Measurements from ENCODE around the gene CLEC2A. TPM values are rescaled to one million over a fixed set of nuclear protein-coding genes. Genes with fewer than 3 reads are reported as not detected.
"Not testable (repeated sequence)": the region's sequence is repeated elsewhere in the genome, so short reads cannot be mapped to it uniquely, and the experiment has no call there.

The CLEC2A gene
- total RNA-seq, result not detected in 2 replicates

- intact Hi-C loops (cut with micrococcal nuclease), result no loop called here
Observed at GRCh38 chr12:9932270-9932669, at the start of gene CLEC2A. TSS of gene CLEC2A (minus strand) at chr12:9932370. CDS start at chr12:9932329, 41 bp downstream.

- intact Hi-C loops (cut with micrococcal nuclease), result no loop called here
Observed at GRCh38 chr12:9980126-9980525, 48.0 kb upstream of the CLEC2A start.

- intact Hi-C loops (cut with micrococcal nuclease), result no loop called here
Observed at GRCh38 chr12:9977916-9978315, 45.7 kb upstream of the CLEC2A start.

- intact Hi-C loops (cut with micrococcal nuclease), result not testable (repeated sequence)
Observed at GRCh38 chr12:9976626-9977025, 44.5 kb upstream of the CLEC2A start.

GRCh38 chr12:9975614-9976013 is 43.4 kb upstream of the CLEC2A start:
- intact Hi-C loops (cut with micrococcal nuclease), result no loop called here

- intact Hi-C loops (cut with micrococcal nuclease), result not testable (repeated sequence)
Observed at GRCh38 chr12:9974731-9975130, 42.6 kb upstream of the CLEC2A start.

- intact Hi-C loops (cut with micrococcal nuclease), result no loop called here
Observed at GRCh38 chr12:9973949-9974348, 41.8 kb upstream of the CLEC2A start.

- intact Hi-C loops (cut with micrococcal nuclease), result no loop called here
Observed at GRCh38 chr12:9971181-9971580, 39.0 kb upstream of the CLEC2A start, which contains the start of gene CLEC12A. TSS of gene CLEC12A (plus strand) at chr12:9971409. CDS start at chr12:9971597, 188 bp downstream.

- intact Hi-C loops (cut with micrococcal nuclease), result no loop called here
Observed at GRCh38 chr12:9969673-9970072, 37.5 kb upstream of the CLEC2A start.

- intact Hi-C loops (cut with micrococcal nuclease), result no loop called here
Observed at GRCh38 chr12:9961901-9962300, 29.7 kb upstream of the CLEC2A start.

GRCh38 chr12:9961106-9961505 is 28.9 kb upstream of the CLEC2A start:
- intact Hi-C loops (cut with micrococcal nuclease), result no loop called here

GRCh38 chr12:9960590-9960989 is 28.4 kb upstream of the CLEC2A start:
- intact Hi-C loops (cut with micrococcal nuclease), result no loop called here

GRCh38 chr12:9957834-9958233 is 25.7 kb upstream of the CLEC2A start:
- intact Hi-C loops (cut with micrococcal nuclease), result loop anchor here (1.0 kb wide), 1 partner anchor 10 kb away; no protein-coding TSS in a partner anchor

- intact Hi-C loops (cut with micrococcal nuclease), result not testable (repeated sequence)
Observed at GRCh38 chr12:9952954-9953729, 21.0 kb upstream of the CLEC2A start.

GRCh38 chr12:9951026-9951675 is 19.0 kb upstream of the CLEC2A start:
- intact Hi-C loops (cut with micrococcal nuclease), result loop anchor here (1.0 kb wide), 1 partner anchor 262 kb away; no protein-coding TSS in a partner anchor

- intact Hi-C loops (cut with micrococcal nuclease), result loop anchor here (1.0 to 10.0 kb wide), 6 partner anchors 9 to 666 kb away; partner anchors contain the start of genes CLEC2B and MAGOHB
Observed at GRCh38 chr12:9948606-9949296, 16.6 kb upstream of the CLEC2A start.

- intact Hi-C loops (cut with micrococcal nuclease), result loop anchor here (1.0 to 10.0 kb wide), 6 partner anchors 10 to 667 kb away; partner anchors contain the start of genes CLEC2B and MAGOHB
Observed at GRCh38 chr12:9947674-9948073, 15.5 kb upstream of the CLEC2A start.

GRCh38 chr12:9944391-9944790 is 12.2 kb upstream of the CLEC2A start:
- intact Hi-C loops (cut with micrococcal nuclease), result loop anchor here (10.0 kb wide), 2 partner anchors 300 to 670 kb away; partner anchors contain the start of gene MAGOHB

GRCh38 chr12:9943240-9943639 is 11.1 kb upstream of the CLEC2A start:
- intact Hi-C loops (cut with micrococcal nuclease), result loop anchor here (10.0 kb wide), 2 partner anchors 298 to 672 kb away; partner anchors contain the start of gene MAGOHB

- intact Hi-C loops (cut with micrococcal nuclease), result loop anchor here (10.0 kb wide), 2 partner anchors 297 to 673 kb away; partner anchors contain the start of gene MAGOHB
Observed at GRCh38 chr12:9941838-9942237, 9.7 kb upstream of the CLEC2A start.

- intact Hi-C loops (cut with micrococcal nuclease), result loop anchor here (1.0 to 10.0 kb wide), 7 partner anchors 69 to 674 kb away; partner anchors contain the start of gene MAGOHB
Observed at GRCh38 chr12:9940375-9940774, 8.2 kb upstream of the CLEC2A start.

All from T-helper 1 cell treated with Interleukin-12 subunit alpha and Interleukin-12 subunit beta and Interleukin-4 antibody, amounts not matched to agents 30 ng/mL and 1 ng/mL, for 36 hours (primary cell).